ENCODE results near the gene PLAAT5.

DNA sequence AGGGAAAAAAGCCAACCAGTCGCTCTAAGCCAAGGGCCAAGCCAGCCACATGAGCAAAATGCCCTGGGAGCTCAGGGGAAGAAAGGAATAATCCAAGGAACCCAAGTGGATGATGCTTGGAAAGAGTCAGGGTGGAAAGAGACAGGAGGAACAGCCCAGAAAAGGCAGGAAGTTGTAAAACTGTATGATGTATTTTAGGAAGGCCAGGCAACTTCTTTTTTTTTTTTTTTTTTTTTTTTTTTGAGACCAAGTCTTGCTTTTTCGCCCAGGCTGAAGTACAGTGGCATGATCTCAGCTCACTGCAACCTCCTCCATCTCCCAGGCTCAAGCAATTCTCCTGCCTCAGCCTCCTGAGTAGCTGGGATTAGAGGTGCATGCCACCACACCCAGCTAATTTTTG lies 16.5 kb upstream of the PLAAT5 start:
- TF ChIP-seq POLR2A (IDR thresholded peaks at IDR 0.05; ENCODE audit: borderline replicate concordance, extremely low read depth, insufficient read depth, insufficient read length) (no peak), CBX3 (IDR thresholded peaks at IDR 0.05; ENCODE audit: low read depth) (no peak), EZH2 (IDR thresholded peaks at IDR 0.05) (no peak), TCF7L2 (IDR thresholded peaks at IDR 0.05; ENCODE audit: borderline replicate concordance, extremely low read depth, insufficient read depth, insufficient read length) (no peak)
- TF ChIP-seq, protein P1, sequence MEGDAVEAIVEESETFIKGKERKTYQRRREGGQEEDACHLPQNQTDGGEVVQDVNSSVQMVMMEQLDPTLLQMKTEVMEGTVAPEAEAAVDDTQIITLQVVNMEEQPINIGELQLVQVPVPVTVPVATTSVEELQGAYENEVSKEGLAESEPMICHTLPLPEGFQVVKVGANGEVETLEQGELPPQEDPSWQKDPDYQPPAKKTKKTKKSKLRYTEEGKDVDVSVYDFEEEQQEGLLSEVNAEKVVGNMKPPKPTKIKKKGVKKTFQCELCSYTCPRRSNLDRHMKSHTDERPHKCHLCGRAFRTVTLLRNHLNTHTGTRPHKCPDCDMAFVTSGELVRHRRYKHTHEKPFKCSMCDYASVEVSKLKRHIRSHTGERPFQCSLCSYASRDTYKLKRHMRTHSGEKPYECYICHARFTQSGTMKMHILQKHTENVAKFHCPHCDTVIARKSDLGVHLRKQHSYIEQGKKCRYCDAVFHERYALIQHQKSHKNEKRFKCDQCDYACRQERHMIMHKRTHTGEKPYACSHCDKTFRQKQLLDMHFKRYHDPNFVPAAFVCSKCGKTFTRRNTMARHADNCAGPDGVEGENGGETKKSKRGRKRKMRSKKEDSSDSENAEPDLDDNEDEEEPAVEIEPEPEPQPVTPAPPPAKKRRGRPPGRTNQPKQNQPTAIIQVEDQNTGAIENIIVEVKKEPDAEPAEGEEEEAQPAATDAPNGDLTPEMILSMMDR (IDR thresholded peaks at IDR 0.05 in 2 of 3, conservative IDR thresholded peaks at IDR 0.05 in 1 of 3; ENCODE audit: borderline replicate concordance in 1 of 3, insufficient read depth in 1 of 3, low read depth in 2 of 3, low read length in 2 of 3), result no peak
- TF ChIP-seq, protein P2, sequence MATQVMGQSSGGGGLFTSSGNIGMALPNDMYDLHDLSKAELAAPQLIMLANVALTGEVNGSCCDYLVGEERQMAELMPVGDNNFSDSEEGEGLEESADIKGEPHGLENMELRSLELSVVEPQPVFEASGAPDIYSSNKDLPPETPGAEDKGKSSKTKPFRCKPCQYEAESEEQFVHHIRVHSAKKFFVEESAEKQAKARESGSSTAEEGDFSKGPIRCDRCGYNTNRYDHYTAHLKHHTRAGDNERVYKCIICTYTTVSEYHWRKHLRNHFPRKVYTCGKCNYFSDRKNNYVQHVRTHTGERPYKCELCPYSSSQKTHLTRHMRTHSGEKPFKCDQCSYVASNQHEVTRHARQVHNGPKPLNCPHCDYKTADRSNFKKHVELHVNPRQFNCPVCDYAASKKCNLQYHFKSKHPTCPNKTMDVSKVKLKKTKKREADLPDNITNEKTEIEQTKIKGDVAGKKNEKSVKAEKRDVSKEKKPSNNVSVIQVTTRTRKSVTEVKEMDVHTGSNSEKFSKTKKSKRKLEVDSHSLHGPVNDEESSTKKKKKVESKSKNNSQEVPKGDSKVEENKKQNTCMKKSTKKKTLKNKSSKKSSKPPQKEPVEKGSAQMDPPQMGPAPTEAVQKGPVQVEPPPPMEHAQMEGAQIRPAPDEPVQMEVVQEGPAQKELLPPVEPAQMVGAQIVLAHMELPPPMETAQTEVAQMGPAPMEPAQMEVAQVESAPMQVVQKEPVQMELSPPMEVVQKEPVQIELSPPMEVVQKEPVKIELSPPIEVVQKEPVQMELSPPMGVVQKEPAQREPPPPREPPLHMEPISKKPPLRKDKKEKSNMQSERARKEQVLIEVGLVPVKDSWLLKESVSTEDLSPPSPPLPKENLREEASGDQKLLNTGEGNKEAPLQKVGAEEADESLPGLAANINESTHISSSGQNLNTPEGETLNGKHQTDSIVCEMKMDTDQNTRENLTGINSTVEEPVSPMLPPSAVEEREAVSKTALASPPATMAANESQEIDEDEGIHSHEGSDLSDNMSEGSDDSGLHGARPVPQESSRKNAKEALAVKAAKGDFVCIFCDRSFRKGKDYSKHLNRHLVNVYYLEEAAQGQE (IDR thresholded peaks at IDR 0.05; ENCODE audit: low read depth), result no peak

All from HCT116 (cell line).